HFFc6 (cell line): ENCODE measurements around the gene SHISAL2A. TPM values are rescaled to one million over a fixed set of nuclear protein-coding genes. Genes with fewer than 3 reads are reported as not detected.
A peak's percentile ranks its signal among the peaks of the same experiment; 100 is the strongest.

Experiments
- DNase-seq: peaks from one replicate; pipeline ENCODE4 v3.0.0-alpha.2; 2018
- H3K27ac Mint-ChIP-seq: 2 replicates; pipeline ENCODE4 v1.8.0; 2020; ENCODE audit warnings: mild to moderate bottlenecking, mixed read lengths
- H3K27me3 Mint-ChIP-seq: 2 replicates; pipeline ENCODE4 v1.8.0; 2021; ENCODE audit warnings: mild to moderate bottlenecking, moderate library complexity, mixed read lengths; ENCODE audit not compliant: insufficient read depth
- H3K36me3 Mint-ChIP-seq: 2 replicates; pipeline ENCODE4 v1.8.0; 2021; ENCODE audit warnings: low read depth, mixed read lengths
- H3K4me1 Mint-ChIP-seq: 2 replicates; pipeline ENCODE4 v1.8.0; 2020; ENCODE audit warnings: low read depth, mixed read lengths
- H3K4me3 Mint-ChIP-seq: 2 replicates; pipeline ENCODE4 v1.8.0; 2020; ENCODE audit warnings: mild to moderate bottlenecking, moderate library complexity, mixed read lengths
- H3K9me3 Mint-ChIP-seq: 2 replicates; pipeline ENCODE4 v1.8.0; 2020; ENCODE audit warnings: mild to moderate bottlenecking, mixed read lengths
- total RNA-seq, 6 experiments: library from RNA; stranded (reverse); fragmentation: NEBNext Ultra II Directional; extraction: Animal tissue kit (Norgen Biotek cat#: 25700); gene quantifications; 2 replicates in 1 of 6; 3 replicates in 5 of 6; pipeline ENCODE4 v1.2.3, GENCODE V29; 2021
- TF ChIP-seq, protein P1 (sequence below): fragments of 200-600 bp; sonication (generic); IDR thresholded peaks from 2 replicates; pipeline ENCODE4 v1.5.0; 2021; ENCODE audit warnings: antibody characterized with exemption, mild to moderate bottlenecking

The SHISAL2A gene
- total RNA-seq, 6 experiments from 2014 or later: not detected

DNA sequence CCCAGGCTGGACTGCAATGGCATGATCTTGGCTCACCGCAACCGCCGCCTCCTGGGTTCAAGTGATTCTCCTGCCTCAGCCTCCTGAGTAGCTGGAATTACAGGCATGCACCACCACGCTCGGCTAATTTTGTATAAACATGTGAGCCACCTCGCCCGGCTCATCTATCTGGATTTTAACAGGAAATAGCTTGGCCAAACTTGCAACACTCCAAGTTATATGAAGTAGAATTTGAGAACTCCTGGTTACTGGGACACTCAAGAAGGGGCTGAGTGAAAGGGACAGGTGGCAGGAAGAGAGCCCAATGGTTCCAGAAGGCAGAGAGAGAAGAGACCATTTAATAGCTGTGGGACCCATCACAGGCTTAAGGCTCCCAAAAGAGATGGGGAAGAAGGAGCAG, 33.7 kb upstream of the SHISAL2A start:
- Mint-ChIP-seq H3K4me3 (no peak overlapping the region), H3K9me3 (no peaks in the 10 kb centered on the region), H3K36me3 (no peaks in the 10 kb centered on the region), H3K27ac (no peak overlapping the region), H3K27me3 (peaks cover 12% of the 10 kb centered on the region), H3K4me1 (peaks cover 22% of the 10 kb centered on the region)
- TF ChIP-seq, protein P1, sequence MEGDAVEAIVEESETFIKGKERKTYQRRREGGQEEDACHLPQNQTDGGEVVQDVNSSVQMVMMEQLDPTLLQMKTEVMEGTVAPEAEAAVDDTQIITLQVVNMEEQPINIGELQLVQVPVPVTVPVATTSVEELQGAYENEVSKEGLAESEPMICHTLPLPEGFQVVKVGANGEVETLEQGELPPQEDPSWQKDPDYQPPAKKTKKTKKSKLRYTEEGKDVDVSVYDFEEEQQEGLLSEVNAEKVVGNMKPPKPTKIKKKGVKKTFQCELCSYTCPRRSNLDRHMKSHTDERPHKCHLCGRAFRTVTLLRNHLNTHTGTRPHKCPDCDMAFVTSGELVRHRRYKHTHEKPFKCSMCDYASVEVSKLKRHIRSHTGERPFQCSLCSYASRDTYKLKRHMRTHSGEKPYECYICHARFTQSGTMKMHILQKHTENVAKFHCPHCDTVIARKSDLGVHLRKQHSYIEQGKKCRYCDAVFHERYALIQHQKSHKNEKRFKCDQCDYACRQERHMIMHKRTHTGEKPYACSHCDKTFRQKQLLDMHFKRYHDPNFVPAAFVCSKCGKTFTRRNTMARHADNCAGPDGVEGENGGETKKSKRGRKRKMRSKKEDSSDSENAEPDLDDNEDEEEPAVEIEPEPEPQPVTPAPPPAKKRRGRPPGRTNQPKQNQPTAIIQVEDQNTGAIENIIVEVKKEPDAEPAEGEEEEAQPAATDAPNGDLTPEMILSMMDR: no peak
- DNase-seq: no peak

DNA sequence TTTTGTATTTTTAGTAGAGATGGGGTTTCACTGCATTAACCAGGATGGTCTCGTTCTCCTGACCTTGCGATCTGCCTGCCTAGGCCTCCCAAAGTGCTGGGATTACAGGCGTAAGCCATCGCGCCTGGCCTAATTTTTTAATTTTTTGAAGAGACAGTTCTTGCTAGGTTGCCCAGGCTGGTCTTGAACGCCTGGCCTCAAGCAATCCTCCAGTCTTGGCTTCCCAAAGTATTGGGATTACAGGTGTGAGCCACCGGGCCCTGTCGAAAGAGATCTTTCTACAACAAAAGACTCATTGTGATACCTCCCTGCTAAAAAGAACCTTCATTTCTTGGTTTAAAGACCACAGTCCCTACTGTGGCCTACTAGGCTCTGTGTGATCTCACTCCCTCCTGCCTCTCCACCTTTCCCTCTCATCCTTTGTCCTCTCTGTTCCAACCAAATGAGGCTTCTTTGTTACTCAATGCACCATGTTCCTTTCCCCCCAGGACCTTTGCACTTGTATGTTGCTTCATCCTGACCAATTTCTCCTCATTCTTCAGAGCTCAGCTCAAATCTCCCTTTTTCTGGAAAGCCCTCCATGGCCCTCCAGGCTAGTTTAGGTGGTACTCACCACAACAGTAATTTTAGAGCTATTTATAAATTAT, 32.3 kb upstream of the SHISAL2A start:
- Mint-ChIP-seq H3K4me1 (peaks cover 27% of the 10 kb centered on the region), H3K4me3 (no peak overlapping the region), H3K27ac (no peak overlapping the region), H3K27me3 (peaks cover 2% of the 10 kb centered on the region), H3K36me3 (no peaks in the 10 kb centered on the region), H3K9me3 (no peaks in the 10 kb centered on the region)
- TF ChIP-seq, protein P1: no peak
- no peak for DNase-seq

DNA sequence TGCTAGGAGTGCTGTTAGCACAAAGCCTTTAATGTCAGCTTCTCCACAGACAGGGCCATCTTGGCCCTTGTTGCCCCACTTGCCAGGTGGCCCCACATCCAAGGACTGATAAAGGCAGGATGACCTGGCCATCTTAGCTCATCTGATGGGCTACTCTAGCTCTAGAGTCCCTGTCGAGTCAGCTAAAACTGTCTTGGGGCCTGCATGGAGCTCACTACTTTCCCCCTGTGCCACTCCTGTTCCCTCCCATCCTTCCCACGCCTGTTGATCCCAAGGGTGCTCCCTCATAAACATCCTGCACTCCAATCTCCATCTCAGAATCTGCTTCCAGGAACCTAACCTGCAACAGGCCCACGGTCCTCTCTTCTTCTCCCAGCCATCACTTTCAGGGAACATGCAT, 31.4 kb upstream of the SHISAL2A start:
- Mint-ChIP-seq H3K36me3 (no peaks in the 10 kb centered on the region), H3K27ac (peak overlapping the region; percentile 76), H3K4me3 (peak overlapping the region; percentile 75), H3K9me3 (no peaks in the 10 kb centered on the region), H3K4me1 (peaks cover 27% of the 10 kb centered on the region), H3K27me3 (peaks cover 2% of the 10 kb centered on the region)
- DNase-seq: no peak
- TF ChIP-seq, protein P1: no peak

DNA sequence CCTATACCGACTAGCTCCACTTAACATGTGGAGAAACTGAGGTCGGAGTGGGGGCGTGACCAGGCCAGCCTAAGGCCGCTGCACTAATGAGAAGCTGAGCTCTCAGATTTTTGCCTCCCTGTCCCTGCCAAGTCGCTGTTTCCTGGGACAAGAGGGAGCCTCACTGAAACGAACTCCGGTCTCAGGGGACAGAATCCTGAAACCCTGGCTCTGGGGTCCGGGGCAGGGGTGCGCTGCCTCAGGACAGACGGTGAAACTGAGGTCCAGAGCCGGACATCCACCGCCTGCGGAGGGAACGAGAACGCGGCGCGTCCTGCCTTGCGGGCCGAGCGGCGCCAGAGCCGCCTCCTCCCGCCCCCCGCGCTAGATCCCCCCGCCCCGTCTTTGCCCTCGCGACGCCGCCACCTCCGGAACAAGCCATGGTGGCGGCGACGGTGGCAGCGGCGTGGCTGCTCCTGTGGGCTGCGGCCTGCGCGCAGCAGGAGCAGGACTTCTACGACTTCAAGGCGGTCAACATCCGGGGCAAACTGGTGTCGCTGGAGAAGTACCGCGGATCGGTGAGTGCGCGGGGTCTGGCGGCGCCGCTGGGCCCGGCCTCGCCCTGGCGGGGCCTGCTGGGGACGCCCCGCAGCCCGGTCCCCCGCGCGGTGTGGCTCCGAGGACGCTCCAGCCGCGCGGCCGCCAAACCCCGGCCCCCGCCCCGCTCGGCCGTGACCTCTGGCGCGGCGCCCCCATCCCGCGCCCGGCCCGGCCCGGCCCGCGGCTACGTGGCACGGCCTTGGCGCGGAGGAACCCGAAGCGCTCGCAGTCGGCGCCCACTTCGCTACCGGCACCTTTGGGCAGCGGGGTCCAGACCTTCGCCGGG, 30.7 kb upstream of the SHISAL2A start, which contains the start of gene GPX7:
TSS of gene GPX7 (plus strand) at position 381 of the 865 bp plus-strand sequence. CDS start at position 420, 39 bp downstream.
- TF ChIP-seq, protein P1: no peak
- Mint-ChIP-seq H3K9me3 (no peaks in the 10 kb centered on the region), H3K4me3 (peak within 1 kb of the TSS; percentile 86), H3K4me1 (peaks cover 27% of the 10 kb centered on the region), H3K36me3 (no peaks in the 10 kb centered on the region), H3K27ac (peak within 1 kb of the TSS; percentile 89), H3K27me3 (peaks cover 2% of the 10 kb centered on the region)
- DNase-seq: peak; percentile 17

DNA sequence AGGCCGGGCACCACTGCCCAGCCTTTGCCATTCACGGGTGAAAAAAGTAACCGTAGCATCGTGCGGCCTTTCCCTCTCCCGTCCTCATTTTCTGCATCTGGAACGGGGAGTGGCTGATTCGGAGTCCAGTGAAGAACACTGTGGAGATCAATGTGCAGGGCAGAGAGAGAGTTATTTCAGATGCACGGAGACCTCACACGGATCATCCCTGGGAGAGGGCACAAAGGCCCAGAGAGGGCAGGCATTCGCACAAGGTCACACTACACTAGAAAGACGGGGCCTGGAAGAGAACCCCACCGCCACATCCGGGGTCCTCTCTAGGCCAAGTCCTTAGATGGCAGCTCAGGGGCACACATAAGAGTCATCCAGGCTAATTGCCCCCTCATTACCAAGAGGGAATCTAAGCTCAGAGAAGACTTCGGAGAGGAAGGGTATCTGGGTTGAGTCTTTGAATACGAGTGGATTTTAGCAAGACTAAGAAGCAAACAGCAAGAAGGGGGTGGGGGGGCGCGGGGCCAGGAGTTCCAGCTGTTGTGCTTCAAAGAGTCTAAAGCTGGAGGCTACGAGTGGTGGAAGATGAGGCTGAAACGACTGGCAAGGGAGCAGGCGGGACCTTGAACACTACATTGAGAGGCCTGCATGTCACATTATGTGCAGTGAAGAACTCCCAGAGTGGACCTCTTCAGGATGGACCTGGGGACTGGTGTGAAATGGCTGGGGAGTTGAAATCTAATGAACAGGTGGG, 29.9 kb upstream of the SHISAL2A start:
- H3K9me3 Mint-ChIP-seq: no peaks in the 10 kb centered on the region
- TF ChIP-seq, protein P1: no peak
- no peak for DNase-seq
- no peaks in the 10 kb centered on the region; the same call in 1 of the 2 replicates for H3K36me3 Mint-ChIP-seq
- H3K27ac Mint-ChIP-seq: peak overlapping the region; percentile 89
- peak overlapping the region; percentile 86 for H3K4me3 Mint-ChIP-seq
- H3K27me3 Mint-ChIP-seq: no peaks in the 10 kb centered on the region; the same call in 1 of the 2 replicates
- H3K4me1 Mint-ChIP-seq: peaks cover 27% of the 10 kb centered on the region
